H1 (cell line): Measurements from ENCODE around the gene EPB41L1. TPM values are rescaled to one million over a fixed set of nuclear protein-coding genes. Genes with fewer than 3 reads are reported as not detected.
A peak's percentile ranks its signal among the peaks of the same experiment; 100 is the strongest.

ENCODE experiments used
- CTCF ChIA-PET: fragments of 300-600 bp; sonication (Branson Sonifier 250); formaldehyde crosslinking; loops from one replicate; lab custom pipeline; 2021; ENCODE audit not compliant: partially characterized antibody; lab: Charles Lee
- POLR2A ChIA-PET: fragments of 300-600 bp; sonication (Branson Sonifier 250); formaldehyde crosslinking; loops from one replicate; lab custom pipeline; 2021; ENCODE audit warnings: inconsistent platforms; ENCODE audit not compliant: partially characterized antibody; lab: Charles Lee
- DNase-seq, 2 experiments: peaks; one replicate each; pipeline versions ENCODE4 v3.0.0 to v3.0.0-alpha.2; 2010 to 2022; ENCODE audit warnings: low spot score in 2 of 2, low read depth in 1 of 2, mixed read lengths in 1 of 2
- FAIRE-seq: peaks from 2 replicates; lab custom pipeline; 2011; peaks lifted over from hg19 to GRCh38; lab: Jason Lieb, UNC
- H2AFZ ChIP-seq: 2 replicates; pipeline ENCODE4 v1.8.1; 2012; ENCODE audit warnings: low read length, inconsistent platforms
- H2AK5ac ChIP-seq: 2 replicates; pipeline ENCODE4 v1.6.1; 2013; ENCODE audit warnings: low read depth, low read length
- H2BK120ac ChIP-seq: replicated peaks from 2 replicates; pipeline ENCODE3; 2013; ENCODE audit warnings: low read depth, low read length, inconsistent platforms
- H2BK12ac ChIP-seq: 2 replicates; pipeline ENCODE4 v1.6.1; 2013; ENCODE audit warnings: low read depth, low read length
- H2BK15ac ChIP-seq: 2 replicates; pipeline ENCODE4 v1.6.1; 2013; ENCODE audit warnings: low read length
- H2BK20ac ChIP-seq: 2 replicates; pipeline ENCODE4 v1.6.1; 2013; ENCODE audit warnings: low read length
- H2BK5ac ChIP-seq: 2 replicates; pipeline ENCODE4 v1.6.1; 2013; ENCODE audit warnings: low read depth, low read length
- H3K14ac ChIP-seq: 2 replicates; pipeline ENCODE4 v1.6.1; 2013; ENCODE audit warnings: inconsistent platforms; ENCODE audit not compliant: insufficient read length
- H3K18ac ChIP-seq: 2 replicates; pipeline ENCODE4 v1.6.1; 2013; ENCODE audit warnings: low read length; ENCODE audit errors: extremely low read depth
- H3K23ac ChIP-seq: 2 replicates; pipeline ENCODE4 v1.6.1; 2013; ENCODE audit warnings: inconsistent platforms; ENCODE audit not compliant: insufficient read length
- H3K23me2 ChIP-seq: 2 replicates; pipeline ENCODE4 v1.6.1; 2013; ENCODE audit warnings: low read depth, low read length
- H3K27ac ChIP-seq: 2 replicates; pipeline ENCODE4 v1.6.1; 2011; ENCODE audit warnings: low read depth, low read length, inconsistent platforms
- H3K27me3 ChIP-seq, 4 experiments: replicated peaks in 1 of 4; 1 replicate in 1 of 4; 2 replicates in 3 of 4; pipeline versions ENCODE4 v1.6.1 to v1.8.1; 2011 to 2013; ENCODE audit warnings: low read length in 3 of 4, mild to moderate bottlenecking in 3 of 4, inconsistent platforms in 2 of 4, mixed read lengths in 2 of 4, moderate library complexity in 1 of 4; ENCODE audit not compliant: control insufficient read depth in 3 of 4, insufficient read depth in 3 of 4; ENCODE audit errors: extremely low read depth in 1 of 4
- H3K36me3 ChIP-seq, 4 experiments: 2 replicates each; pipeline versions ENCODE4 v1.6.1 to v1.8.1; 2011 to 2013; ENCODE audit warnings: mild to moderate bottlenecking in 4 of 4, low read length in 3 of 4, moderate library complexity in 2 of 4, control low read depth in 1 of 4, inconsistent platforms in 1 of 4; ENCODE audit not compliant: insufficient read depth in 4 of 4, control insufficient read depth in 2 of 4
- H3K4ac ChIP-seq: replicated peaks from 2 replicates; pipeline ENCODE3; 2013; ENCODE audit warnings: low read length, low read depth, mixed read lengths, inconsistent platforms; ENCODE audit not compliant: insufficient read length
- H3K4me1 ChIP-seq, 4 experiments: replicated peaks in 1 of 4; 1 replicate in 1 of 4; 2 replicates in 3 of 4; pipeline versions ENCODE4 v1.6.1 to v1.8.1; 2011 to 2013; ENCODE audit warnings: low read length in 3 of 4, inconsistent platforms in 2 of 4, mixed read lengths in 1 of 4; ENCODE audit not compliant: insufficient read depth in 4 of 4, control insufficient read depth in 3 of 4
- H3K4me2 ChIP-seq, 2 experiments: 2 replicates each; pipeline versions ENCODE4 v1.6.1 to v1.8.1; 2011 to 2013; ENCODE audit warnings: low read depth in 2 of 2, low read length in 2 of 2, control low read depth in 1 of 2, inconsistent platforms in 1 of 2, mild to moderate bottlenecking in 1 of 2; ENCODE audit not compliant: insufficient read depth in 1 of 2
- H3K4me3 ChIP-seq, 4 experiments: fragments of 200-600, 300-600 bp in 1 of 4; sonication (generic), shearing (Covaris generic), sonication (Bioruptor Twin) in 1 of 4; 2 replicates each; pipeline versions ENCODE4 v1.5.1 to v1.8.1; 2011 to 2016; ENCODE audit warnings: low read length in 4 of 4, low read depth in 3 of 4, control low read depth in 2 of 4, inconsistent platforms in 2 of 4, mild to moderate bottlenecking in 2 of 4, mixed read lengths in 1 of 4, moderate library complexity in 1 of 4; ENCODE audit not compliant: insufficient read depth in 2 of 4; ENCODE audit errors: extremely low read depth in 1 of 4
- H3K56ac ChIP-seq: replicated peaks from 2 replicates; pipeline ENCODE3; 2013; ENCODE audit warnings: low read depth, mild to moderate bottlenecking, mixed read lengths, low read length, inconsistent platforms; ENCODE audit not compliant: insufficient read length
- H3K79me1 ChIP-seq: 2 replicates; pipeline ENCODE4 v1.6.1; 2013; ENCODE audit warnings: low read depth, low read length, control low read depth
- H3K79me2 ChIP-seq, 2 experiments: 2 replicates each; pipeline versions ENCODE4 v1.6.1 to v1.8.1; 2012 to 2013; ENCODE audit warnings: low read length in 2 of 2, mild to moderate bottlenecking in 2 of 2, inconsistent platforms in 1 of 2; ENCODE audit not compliant: insufficient read depth in 2 of 2, control insufficient read depth in 1 of 2
- H3K9ac ChIP-seq, 4 experiments: replicated peaks in 1 of 4; 1 replicate in 1 of 4; 2 replicates in 3 of 4; pipeline versions ENCODE4 v1.6.1 to v1.8.1; 2011 to 2013; ENCODE audit warnings: low read depth in 3 of 4, low read length in 3 of 4, control low read depth in 2 of 4, mild to moderate bottlenecking in 2 of 4, moderate library complexity in 2 of 4, inconsistent platforms in 1 of 4; ENCODE audit errors: extremely low read depth in 1 of 4
- H3K9me3 ChIP-seq, 2 experiments: 2 replicates each; pipeline versions ENCODE4 v1.6.1 to v1.8.1; 2012 to 2013; ENCODE audit warnings: mild to moderate bottlenecking in 2 of 2, moderate library complexity in 2 of 2, control low read depth in 1 of 2, inconsistent platforms in 1 of 2, low read depth in 1 of 2, low read length in 1 of 2, mixed read lengths in 1 of 2; ENCODE audit not compliant: insufficient read depth in 2 of 2
- H4K20me1 ChIP-seq, 2 experiments: replicated peaks in 1 of 2; 2 replicates each; pipeline versions ENCODE3 to v1.8.1; 2011 to 2013; ENCODE audit warnings: inconsistent platforms in 2 of 2, low read length in 2 of 2, mild to moderate bottlenecking in 1 of 2; ENCODE audit not compliant: insufficient read depth in 2 of 2, control insufficient read depth in 1 of 2
- H4K5ac ChIP-seq: 2 replicates; pipeline ENCODE4 v1.6.1; 2013; ENCODE audit warnings: low read length, low read depth, mixed read lengths, inconsistent platforms; ENCODE audit not compliant: insufficient read length
- H4K8ac ChIP-seq: 2 replicates; pipeline ENCODE4 v1.8.0; 2013; ENCODE audit warnings: mild to moderate bottlenecking, moderate library complexity, low read length, inconsistent platforms; ENCODE audit not compliant: insufficient read depth; ENCODE audit errors: extremely low read depth
- H4K91ac ChIP-seq: replicated peaks from 2 replicates; pipeline ENCODE3; 2013; ENCODE audit warnings: low read length, mixed read lengths, inconsistent platforms; ENCODE audit not compliant: insufficient read length
- CHD1 ChIP-seq: IDR thresholded peaks from 2 replicates; pipeline ENCODE4 v1.6.1; 2012; ENCODE audit warnings: low read depth, low read length, improper control_type of control experiment
- WGBS, 2 experiments: shearing (Covaris generic) in 1 of 2; methylation state at CpG; one replicate each; pipeline versions ENCODE4 v1.1.6 to v1.1.7; 2013 to 2015; ENCODE audit warnings: low lambda C conversion rate in 2 of 2, mixed read lengths in 2 of 2, inconsistent platforms in 1 of 2, low coverage in 1 of 2, missing lambda C conversion rate in 1 of 2; ENCODE audit not compliant: insufficient replicate concordance in 2 of 2, insufficient coverage in 1 of 2, insufficient read length in 1 of 2; ENCODE audit errors: extremely low coverage in 1 of 2, missing lambda C conversion rate in 1 of 2; 5-methylcytosine and 5-hydroxymethylcytosine counted together
- polyA plus RNA-seq, 7 experiments: library from polyadenylated mRNA; depleted of rRNA in 3 of 7; stranded (reverse) in 5 of 7; unstranded in 2 of 7; fragments of >200 nt in 5 of 7; fragments of 200-250 nt in 2 of 7; gene quantifications; 1 replicate in 5 of 7; 2 replicates in 1 of 7; 4 replicates in 1 of 7; pipeline versions ENCODE4 v1.2.1 to v1.2.3, GENCODE V29; 2011 to 2013; ENCODE audit warnings: missing spikeins in 2 of 7, mixed read lengths in 2 of 7
- total RNA-seq: library from RNA; stranded (reverse); fragmentation: NEBNext Ultra II Directional; extraction: Animal tissue kit (Norgen Biotek cat#: 25700); gene quantifications from 2 replicates; pipeline ENCODE4 v1.2.1, GENCODE V29; 2021
- TF ChIP-seq, protein P1 (sequence below): IDR thresholded peaks from 2 replicates; pipeline ENCODE4 v1.6.1; 2012; ENCODE audit warnings: inconsistent platforms

EPB41L1 gene
- total and polyA plus RNA-seq, 2 of the 8 experiments (the other 6 are each of a cell fraction or from before 2014, with no cell fraction given) = 14.8 to 36.0 TPM

DNA sequence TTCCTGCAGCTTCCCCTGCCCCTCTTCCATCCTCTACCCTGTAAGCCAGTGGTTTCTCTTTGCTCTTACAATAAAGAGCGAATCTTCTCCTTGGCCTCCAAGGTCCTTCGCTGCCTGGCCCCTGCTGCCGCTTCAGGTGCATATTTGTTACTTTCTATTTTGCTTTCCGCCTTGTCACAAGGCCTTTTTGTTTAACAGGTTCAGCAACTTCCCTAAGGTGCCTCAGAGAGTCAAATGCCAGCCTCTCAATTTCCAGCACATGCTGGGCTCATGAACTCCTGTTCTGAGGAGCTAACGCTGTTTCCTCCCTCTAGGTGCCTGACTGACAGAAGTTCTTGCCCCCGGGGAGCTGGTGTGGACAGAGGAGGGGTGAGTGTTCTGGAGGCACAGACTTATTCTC is 42.4 kb upstream of the EPB41L1 start:
- Histone ChIP-seq H2AFZ (no peak overlapping the region), H3K4me3 (no peak overlapping the region), H3K9ac (no peak overlapping the region), H4K20me1 (no peaks in the 10 kb centered on the region), H3K27me3 (peaks cover 0 to 3% (median 0%) of the 10 kb centered on the region in 4 experiments; a peak in 2 of 7 replicates), H3K27ac (no peak overlapping the region), H2BK15ac (no peak overlapping the region), H3K23ac (no peak overlapping the region), H3K4ac (no peak overlapping the region), H3K9me3 (no peaks in the 10 kb centered on the region), H2BK5ac (no peak overlapping the region), H2BK12ac (no peak overlapping the region), H4K5ac (no peak overlapping the region), H3K79me1 (no peaks in the 10 kb centered on the region; the same call in 1 of the 2 replicates), H3K56ac (no peak overlapping the region), H3K4me2 (no peak overlapping the region; a peak in 1 of 4 replicates), H3K36me3 (no peaks in the 10 kb centered on the region), H3K14ac (no peak overlapping the region), H3K18ac (no peak overlapping the region; the same call in 1 of the 2 replicates), H3K79me2 (no peaks in the 10 kb centered on the region), H3K4me1 (peaks cover 0 to 14% (median 4%) of the 10 kb centered on the region in 4 experiments; a peak in 3 of 7 replicates), H2BK120ac (no peak overlapping the region), H4K8ac (no peak overlapping the region), H3K23me2 (no peaks in the 10 kb centered on the region; the same call in 1 of the 2 replicates), H2AK5ac (no peak overlapping the region), H2BK20ac (no peak overlapping the region), H4K91ac (no peak overlapping the region)
- no peak for TF ChIP-seq CHD1
- TF ChIP-seq, protein P1, sequence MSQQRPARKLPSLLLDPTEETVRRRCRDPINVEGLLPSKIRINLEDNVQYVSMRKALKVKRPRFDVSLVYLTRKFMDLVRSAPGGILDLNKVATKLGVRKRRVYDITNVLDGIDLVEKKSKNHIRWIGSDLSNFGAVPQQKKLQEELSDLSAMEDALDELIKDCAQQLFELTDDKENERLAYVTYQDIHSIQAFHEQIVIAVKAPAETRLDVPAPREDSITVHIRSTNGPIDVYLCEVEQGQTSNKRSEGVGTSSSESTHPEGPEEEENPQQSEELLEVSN = 0 out of 2 replicates have a peak, but pooled peaks have one; percentile 17
- CTCF ChIA-PET = interaction anchor here (0.8 to 2.3 kb wide), 5 partner anchors 10 to 327 kb away, joined by 3 to 6 read pairs (median 3); no protein-coding TSS in a partner anchor
- WGBS, 2 experiments = 79% methylated on average over 6 of the region's 6 CpGs; no CpG with 5 or more reads in 1 of the 2 experiments
- POLR2A ChIA-PET = interaction anchor here (1.0 to 2.2 kb wide), 2 partner anchors 14 to 21 kb away, joined by 3 to 7 read pairs; no protein-coding TSS in a partner anchor
- no peak for FAIRE-seq
- DNase-seq = no peak
